Activated CD4-positive, alpha-beta T cell treated with anti-CD3 and anti-CD28 coated beads for 36 hours (primary cell): ENCODE results near the gene ATP8B4. TPM values are rescaled to one million over a fixed set of nuclear protein-coding genes. Genes with fewer than 3 reads are reported as not detected.

Source experiments
- ATAC-seq: fragments of 200-7000 bp; cut with Tn5 transposase; one replicate; pipeline ENCODE4 v1.10.0; 2021; ENCODE audit warnings: mild to moderate bottlenecking, moderate library complexity
- CTCF ChIA-PET: fragments of 350-600 bp; sonication (Branson Sonifier 250); formaldehyde crosslinking; loops from one replicate; lab custom pipeline; 2021; ENCODE audit warnings: antibody characterized with exemption; lab: Charles Lee
- POLR2A ChIA-PET: fragments of 350-600 bp; sonication (Branson Sonifier 250); formaldehyde crosslinking; loops from one replicate; lab custom pipeline; 2021; ENCODE audit warnings: antibody characterized with exemption, inconsistent platforms; lab: Charles Lee
- DNase-seq: peaks from one replicate; pipeline ENCODE4 v3.0.0-alpha.2; 2020
- H3K27ac Mint-ChIP-seq: one replicate; pipeline ENCODE4 v1.8.0; 2021; ENCODE audit warnings: mixed read lengths
- H3K27me3 Mint-ChIP-seq: one replicate; pipeline ENCODE4 v1.8.0; 2021; ENCODE audit warnings: mixed read lengths
- H3K36me3 Mint-ChIP-seq: one replicate; pipeline ENCODE4 v1.8.0; 2021; ENCODE audit warnings: low read depth, mixed read lengths
- H3K4me1 Mint-ChIP-seq: one replicate; pipeline ENCODE4 v1.8.0; 2021; ENCODE audit warnings: mixed read lengths
- H3K4me3 Mint-ChIP-seq: one replicate; pipeline ENCODE4 v1.8.0; 2021; ENCODE audit warnings: mild to moderate bottlenecking, moderate library complexity, mixed read lengths
- H3K9me3 Mint-ChIP-seq: one replicate; pipeline ENCODE4 v1.8.0; 2021; ENCODE audit warnings: low read depth, mixed read lengths
- intact Hi-C, 2 experiments: fragments of 100-400 bp; cut with DNase I in 1 of 2; cut with micrococcal nuclease in 1 of 2; formaldehyde crosslinking; loops; one replicate each; pipeline versions ENCODE4 v1.14.2 to v1.15.1; 2022 to 2024; cut with DNase I, micrococcal nuclease
- total RNA-seq, 2 experiments: library from RNA; stranded (reverse); gene quantifications; one replicate each; pipeline ENCODE4 v1.2.3, GENCODE V29; 2021

ATP8B4 gene
- total RNA-seq, 2 experiments from 2014 or later = 5.0 to 5.1 TPM

DNA sequence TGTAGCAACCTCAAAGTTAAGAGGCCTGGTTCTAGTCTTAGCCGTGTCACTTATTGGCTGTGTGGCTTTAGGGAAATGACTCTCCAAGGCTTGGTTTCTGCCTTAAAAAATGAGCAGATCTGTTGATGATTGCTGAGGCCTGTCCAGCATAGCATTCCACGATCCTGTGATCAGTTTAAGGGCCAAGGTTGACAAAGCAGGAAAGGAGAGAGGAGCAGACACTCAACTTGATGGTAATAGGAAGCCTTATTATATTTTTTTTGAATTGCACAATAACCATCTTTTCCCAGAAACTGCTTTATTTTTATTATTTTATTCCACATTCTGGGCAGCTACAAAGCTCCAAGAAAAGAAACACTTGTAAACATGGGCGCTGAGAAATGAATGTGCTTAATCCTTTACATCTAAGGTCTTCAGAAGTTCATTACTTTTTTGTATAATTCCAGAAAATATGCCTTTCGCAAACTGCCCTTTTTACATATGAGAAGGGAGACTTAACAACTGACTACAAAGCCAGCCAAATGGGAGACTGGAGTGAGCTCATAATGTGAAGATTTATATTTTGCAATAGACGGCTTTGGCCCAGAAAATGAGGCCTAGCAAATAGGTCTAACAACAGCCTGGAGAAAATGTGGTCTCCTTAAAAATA lies 241.0 kb downstream of the ATP8B4 start:
- ChIA-PET CTCF (interaction anchor here (0.7 to 0.9 kb wide), 2 partner anchors 43 to 681 kb away, joined by 3 read pairs; no protein-coding TSS in a partner anchor), POLR2A (no interaction called here)
- Mint-ChIP-seq H3K27me3 (peaks cover 2% of the 10 kb centered on the region), H3K9me3 (no peaks in the 10 kb centered on the region), H3K27ac (no peak overlapping the region), H3K4me3 (no peak overlapping the region), H3K4me1 (no peaks in the 10 kb centered on the region), H3K36me3 (no peaks in the 10 kb centered on the region)
- intact Hi-C loops = loop anchor here in 1 of 2 experiments (2.0 to 5.0 kb wide), 2 partner anchors 174 to 267 kb away; no protein-coding TSS in a partner anchor
- no peak for DNase-seq
- no peak for ATAC-seq

DNA sequence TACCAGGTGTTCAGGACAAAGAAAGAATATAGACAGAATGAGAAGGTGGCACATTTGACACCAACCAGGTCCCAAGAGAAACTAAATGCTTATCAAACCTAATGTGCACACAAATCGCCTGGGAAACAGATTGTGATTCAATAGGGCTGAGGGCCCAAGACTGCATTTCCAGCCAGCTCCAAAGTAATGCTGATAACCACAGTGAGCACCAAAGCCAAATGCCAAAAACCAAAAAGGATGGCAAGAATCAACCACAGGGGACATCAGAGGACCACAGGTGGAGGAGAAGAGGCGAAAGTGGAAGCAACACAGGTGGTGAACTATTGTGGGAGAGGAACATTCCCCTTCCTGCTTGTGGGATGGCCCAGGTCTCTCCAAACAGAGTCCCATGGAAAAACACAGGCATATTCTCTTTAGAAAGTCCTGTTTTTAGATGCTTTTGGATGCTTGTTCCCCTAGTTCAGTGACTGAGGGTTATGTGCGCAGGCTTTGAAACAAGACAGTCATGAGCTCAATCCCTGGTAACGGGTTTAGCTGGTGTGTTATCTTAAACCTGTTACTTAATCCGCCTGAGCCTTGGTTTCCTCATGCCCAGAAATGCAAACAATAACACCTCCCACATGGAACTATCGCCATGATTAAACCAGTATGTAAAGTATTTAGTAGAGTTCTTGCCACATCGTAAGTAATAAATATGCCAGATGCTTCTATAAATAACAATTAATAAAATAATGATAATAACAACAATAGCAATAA lies 241.7 kb downstream of the ATP8B4 start:
- no peaks in the 10 kb centered on the region for H3K36me3 Mint-ChIP-seq
- intact Hi-C loops = loop anchor here in 1 of 2 experiments (2.0 to 5.0 kb wide), 2 partner anchors 175 to 268 kb away; no protein-coding TSS in a partner anchor
- CTCF ChIA-PET = interaction anchor here (0.9 to 1.8 kb wide), 5 partner anchors 12 to 438 kb away, joined by 3 to 9 read pairs (median 3); no protein-coding TSS in a partner anchor

DNA sequence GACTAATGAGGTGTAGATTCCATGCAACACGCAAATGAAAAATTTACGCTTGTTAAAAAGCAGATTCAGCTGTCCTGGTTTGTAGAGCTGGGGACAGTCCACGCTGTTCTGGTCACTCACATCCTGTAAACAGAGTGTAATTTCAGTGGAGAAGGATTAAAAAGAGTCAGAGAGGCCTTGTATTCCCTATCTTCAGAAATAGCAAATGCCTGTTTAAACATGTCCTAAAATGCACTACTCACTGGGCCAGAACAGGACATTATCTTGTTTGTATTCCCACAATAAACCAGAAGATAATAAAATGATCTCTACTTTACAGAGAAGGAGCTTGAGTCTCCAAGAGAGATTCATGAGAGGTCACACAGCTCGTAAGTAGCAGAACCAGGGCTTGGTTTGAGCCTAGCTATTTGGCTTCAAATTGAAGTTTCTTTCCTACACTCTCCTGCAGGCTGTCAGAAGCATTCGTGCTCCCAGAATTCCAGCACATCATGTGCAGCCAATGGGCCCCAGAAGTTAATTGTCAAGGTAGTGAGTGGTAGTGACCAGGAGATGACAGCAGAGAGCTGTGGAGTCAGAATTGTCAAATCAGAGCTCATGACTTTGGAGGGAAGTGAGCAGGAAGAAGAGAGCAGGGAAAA lies 242.5 kb downstream of the ATP8B4 start:
- intact Hi-C loops = loop anchor here (1.0 to 5.0 kb wide), 3 partner anchors 176 to 269 kb away; no protein-coding TSS in a partner anchor
- no peaks in the 10 kb centered on the region for H3K4me1 Mint-ChIP-seq
- H3K9me3 Mint-ChIP-seq = no peaks in the 10 kb centered on the region
- no peak overlapping the region for H3K27ac Mint-ChIP-seq
- CTCF ChIA-PET = interaction anchor here (0.6 to 1.8 kb wide), 7 partner anchors 11 to 439 kb away, joined by 3 to 9 read pairs (median 3); no protein-coding TSS in a partner anchor
- POLR2A ChIA-PET = no interaction called here
- H3K36me3 Mint-ChIP-seq = no peaks in the 10 kb centered on the region
- DNase-seq = no peak
- no peak for ATAC-seq
- H3K27me3 Mint-ChIP-seq = peaks cover 2% of the 10 kb centered on the region
- no peak overlapping the region for H3K4me3 Mint-ChIP-seq

More for the DNA sequence above, 241.7 kb downstream of the ATP8B4 start:
- Mint-ChIP-seq H3K4me1 (no peaks in the 10 kb centered on the region), H3K27ac (no peak overlapping the region), H3K27me3 (peaks cover 2% of the 10 kb centered on the region), H3K4me3 (no peak overlapping the region), H3K9me3 (no peaks in the 10 kb centered on the region)
- DNase-seq (no peak), ATAC-seq (no peak)
- POLR2A ChIA-PET = no interaction called here

DNA sequence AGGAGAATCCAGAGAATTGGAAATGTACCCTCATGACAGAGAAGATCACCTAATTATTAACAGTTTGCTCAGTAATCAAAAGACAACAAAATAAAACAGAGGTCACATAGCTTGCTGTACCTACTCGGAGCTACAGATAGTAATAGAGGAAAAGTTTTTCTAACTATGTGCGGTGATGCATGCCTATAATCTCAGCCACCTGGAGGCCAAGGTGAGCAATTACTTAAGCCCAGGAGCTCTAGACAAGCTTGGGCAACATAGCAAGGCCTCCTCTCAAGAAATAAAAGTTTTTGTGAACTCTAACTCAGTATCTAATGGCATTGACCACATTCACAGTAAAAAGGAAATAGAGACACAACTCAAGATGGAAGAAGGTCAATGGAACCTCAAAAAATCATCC lies 243.6 kb downstream of the ATP8B4 start:
- no peak overlapping the region for H3K4me3 Mint-ChIP-seq
- no peaks in the 10 kb centered on the region for H3K36me3 Mint-ChIP-seq
- H3K9me3 Mint-ChIP-seq = no peaks in the 10 kb centered on the region
- ATAC-seq = no peak
- ChIA-PET POLR2A (no interaction called here), CTCF (interaction anchor here (0.9 to 1.8 kb wide), 4 partner anchors 18 to 440 kb away, joined by 3 to 9 read pairs (median 4); no protein-coding TSS in a partner anchor)
- H3K4me1 Mint-ChIP-seq = no peaks in the 10 kb centered on the region
- no peak overlapping the region for H3K27ac Mint-ChIP-seq
- DNase-seq = no peak
- peaks cover 2% of the 10 kb centered on the region for H3K27me3 Mint-ChIP-seq
- intact Hi-C loops = loop anchor here in 1 of 2 experiments (5.0 kb wide), 1 partner anchor 177 kb away; no protein-coding TSS in a partner anchor

DNA sequence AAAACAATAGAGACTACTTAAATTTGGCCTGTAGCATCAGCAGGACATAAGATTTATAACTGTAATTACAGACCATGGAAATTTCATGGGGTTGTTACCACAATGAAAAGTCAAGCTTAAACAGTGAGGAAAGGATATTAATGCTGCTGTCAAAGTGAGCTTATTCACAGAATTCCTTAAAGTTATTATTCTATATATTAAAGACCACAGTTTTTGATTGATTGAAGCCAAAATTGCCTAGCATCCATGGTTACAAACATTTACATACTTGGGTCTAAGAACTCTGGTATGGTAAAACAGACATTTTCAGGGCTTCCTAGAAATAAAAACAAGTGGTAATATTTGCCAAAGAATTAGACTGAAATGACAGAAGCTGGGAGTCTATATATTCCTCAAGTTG lies 248.6 kb downstream of the ATP8B4 start:
- CTCF ChIA-PET = no interaction called here
- intact Hi-C loops = no loop called here

DNA sequence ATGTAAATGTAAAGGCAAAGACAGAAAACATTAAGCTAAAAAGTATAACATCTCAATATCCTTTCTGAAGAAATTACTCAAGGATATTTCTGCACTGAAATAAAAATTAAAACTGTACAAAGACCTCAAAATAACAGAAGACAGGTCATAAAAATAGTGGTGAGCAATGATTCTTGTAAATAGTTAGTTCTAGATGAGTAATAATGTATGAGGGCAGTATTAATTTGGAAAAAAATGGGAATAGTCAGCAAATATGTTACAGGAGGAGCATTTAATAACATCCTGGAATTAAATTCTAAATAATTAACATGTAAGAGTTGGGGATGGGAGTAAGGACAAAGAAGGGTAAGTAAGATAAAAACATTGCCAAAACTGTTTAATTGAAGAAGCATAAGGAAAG lies 250.7 kb downstream of the ATP8B4 start:
- Mint-ChIP-seq H3K4me3 (no peak overlapping the region), H3K27me3 (peaks cover 4% of the 10 kb centered on the region), H3K9me3 (no peaks in the 10 kb centered on the region), H3K36me3 (no peaks in the 10 kb centered on the region), H3K27ac (no peak overlapping the region), H3K4me1 (no peaks in the 10 kb centered on the region)
- no peak for ATAC-seq
- DNase-seq = no peak
- intact Hi-C loops = no loop called here
- POLR2A ChIA-PET = no interaction called here
- CTCF ChIA-PET = no interaction called here

More for the DNA sequence above, 248.6 kb downstream of the ATP8B4 start:
- POLR2A ChIA-PET = no interaction called here
- Mint-ChIP-seq H3K4me3 (no peak overlapping the region), H3K4me1 (no peaks in the 10 kb centered on the region), H3K36me3 (no peaks in the 10 kb centered on the region), H3K27me3 (peaks cover 5% of the 10 kb centered on the region), H3K9me3 (no peaks in the 10 kb centered on the region), H3K27ac (no peak overlapping the region)
- DNase-seq (no peak), ATAC-seq (no peak)

DNA sequence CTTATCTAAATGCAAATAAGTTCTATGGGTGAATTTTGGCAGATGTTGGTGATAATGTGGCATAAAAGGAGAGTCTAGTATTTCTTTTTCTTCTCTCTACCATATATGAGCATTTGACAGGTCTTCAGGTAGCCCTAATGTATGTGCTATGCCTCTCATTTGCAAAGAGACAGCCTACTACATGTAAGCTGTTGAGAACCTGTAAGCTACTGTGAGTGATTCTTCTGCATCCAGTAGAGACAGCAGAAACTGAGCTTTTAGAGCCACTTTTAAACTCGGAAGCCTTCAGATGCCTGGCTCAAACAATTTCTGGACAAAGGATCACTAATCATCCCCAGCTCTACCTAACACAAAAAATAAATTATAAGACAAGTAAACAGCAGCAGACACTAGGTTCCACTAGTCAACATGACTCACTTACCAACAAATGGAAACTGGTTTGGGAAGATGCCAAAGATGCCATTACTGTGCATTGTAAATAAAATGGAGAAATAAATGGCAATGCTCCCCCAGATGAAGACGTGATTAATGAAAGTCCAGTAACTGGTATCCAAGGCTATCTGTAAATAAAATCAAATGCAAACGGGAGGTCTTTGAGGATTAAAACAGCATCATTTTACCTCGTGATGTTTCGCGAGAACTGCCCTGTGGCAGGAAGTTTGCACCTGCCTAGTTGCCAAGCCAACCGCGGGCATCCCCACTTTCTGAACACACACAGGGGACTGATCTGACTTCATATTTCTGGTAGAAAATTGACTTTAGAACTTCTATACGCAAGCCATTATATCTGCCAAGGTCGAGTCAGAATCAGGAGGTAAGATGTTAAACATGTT lies 252.9 kb downstream of the ATP8B4 start:
- Mint-ChIP-seq H3K4me1 (no peaks in the 10 kb centered on the region), H3K36me3 (no peaks in the 10 kb centered on the region), H3K4me3 (no peak overlapping the region), H3K27me3 (peaks cover 4% of the 10 kb centered on the region), H3K9me3 (no peaks in the 10 kb centered on the region), H3K27ac (no peak overlapping the region)
- POLR2A ChIA-PET = no interaction called here
- CTCF ChIA-PET = no interaction called here
- intact Hi-C loops = no loop called here
- no peak for ATAC-seq
- no peak for DNase-seq

DNA sequence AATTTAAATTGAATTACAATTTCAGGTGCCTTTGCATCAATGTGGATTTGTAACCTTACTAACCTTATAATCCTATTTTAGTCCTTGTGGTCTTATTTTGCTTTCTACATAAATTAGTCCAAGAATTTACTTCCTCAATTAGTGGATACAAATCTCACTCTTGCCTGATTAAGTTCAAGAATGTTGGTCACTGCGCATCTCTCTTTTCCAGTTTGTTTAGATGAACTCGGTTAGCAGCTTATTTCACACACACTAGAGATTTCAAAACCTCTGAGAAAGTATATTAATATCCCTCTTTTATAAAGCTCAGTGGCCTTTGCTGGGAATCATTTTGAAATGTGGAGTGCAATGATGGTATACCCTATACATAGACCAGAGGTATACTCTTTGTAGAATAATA lies 254.8 kb downstream of the ATP8B4 start:
- peaks cover 4% of the 10 kb centered on the region for H3K27me3 Mint-ChIP-seq
- no peak overlapping the region for H3K27ac Mint-ChIP-seq
- H3K4me1 Mint-ChIP-seq = no peaks in the 10 kb centered on the region
- POLR2A ChIA-PET = no interaction called here
- DNase-seq = no peak
- ATAC-seq = no peak
- no peaks in the 10 kb centered on the region for H3K9me3 Mint-ChIP-seq
- H3K4me3 Mint-ChIP-seq = no peak overlapping the region
- CTCF ChIA-PET = interaction anchor here (0.7 kb wide), 1 partner anchor 291 kb away, joined by 3 read pairs; no protein-coding TSS in a partner anchor
- intact Hi-C loops = no loop called here
- no peaks in the 10 kb centered on the region for H3K36me3 Mint-ChIP-seq

DNA sequence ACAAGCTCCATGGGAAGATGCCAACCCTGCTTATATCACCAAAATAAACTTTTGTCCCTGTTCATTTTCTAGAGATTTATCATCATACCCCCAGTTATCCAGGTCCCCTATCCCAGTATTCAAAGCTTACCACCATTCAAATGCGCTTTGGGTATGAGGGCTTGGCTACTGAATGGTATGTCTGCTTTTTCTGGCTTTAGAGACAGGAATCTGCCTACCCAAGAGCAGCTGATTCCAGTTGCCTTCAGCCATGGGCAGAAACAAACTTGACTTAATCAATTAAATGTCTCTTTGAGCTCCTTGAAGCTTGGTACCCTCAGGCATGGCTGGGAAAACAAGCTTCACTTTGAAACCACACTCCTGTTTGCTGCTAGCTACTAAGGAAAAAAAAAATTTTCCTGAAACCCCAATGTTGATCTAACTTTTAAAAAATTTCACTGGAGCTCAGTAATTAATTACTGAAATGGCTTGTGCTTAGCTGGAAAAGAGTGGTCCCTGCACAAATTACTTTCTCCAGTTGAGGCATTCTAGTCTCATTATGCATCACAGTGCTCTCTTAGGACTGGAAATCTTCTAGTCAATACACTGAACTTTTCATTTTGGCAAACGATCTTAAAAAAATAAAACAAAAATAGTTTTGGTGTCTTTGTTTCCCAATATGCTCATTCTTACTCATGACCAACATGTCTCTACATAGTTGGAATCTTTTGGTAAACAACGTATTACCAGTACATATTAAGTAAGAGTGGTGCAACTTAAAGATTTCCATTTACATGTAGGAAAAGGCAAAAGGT lies 255.4 kb downstream of the ATP8B4 start:
- ChIA-PET POLR2A (no interaction called here), CTCF (interaction anchor here (0.9 to 1.3 kb wide), 2 partner anchors 9 to 13 kb away, joined by 3 read pairs; no protein-coding TSS in a partner anchor)
- no peak overlapping the region for H3K27ac Mint-ChIP-seq
- intact Hi-C loops = no loop called here
- no peaks in the 10 kb centered on the region for H3K9me3 Mint-ChIP-seq
- H3K4me1 Mint-ChIP-seq = no peaks in the 10 kb centered on the region
- H3K27me3 Mint-ChIP-seq = peaks cover 4% of the 10 kb centered on the region
- H3K4me3 Mint-ChIP-seq = no peak overlapping the region
- ATAC-seq (no peak), DNase-seq (no peak)
- no peaks in the 10 kb centered on the region for H3K36me3 Mint-ChIP-seq

DNA sequence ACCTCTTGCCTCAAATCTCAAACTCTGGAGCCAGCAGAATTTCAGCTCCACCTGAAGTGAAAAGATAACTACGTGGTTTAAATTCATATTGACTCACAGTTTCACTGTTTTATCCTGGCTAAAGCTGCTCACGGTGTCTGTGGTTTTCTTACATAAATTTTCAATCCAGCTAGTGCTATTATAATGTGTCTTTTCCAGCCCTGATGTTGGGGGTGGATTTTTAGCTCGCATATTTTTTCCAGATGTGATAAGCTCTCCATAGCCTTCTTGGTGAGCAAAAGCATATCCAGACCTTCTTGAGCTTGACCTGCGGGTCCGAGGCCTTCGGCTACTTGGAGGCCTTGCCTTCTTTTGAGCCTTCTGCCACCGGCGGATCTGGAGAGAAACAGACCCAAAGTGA lies 258.9 kb downstream of the ATP8B4 start:
- H3K4me1 Mint-ChIP-seq = no peaks in the 10 kb centered on the region
- intact Hi-C loops = no loop called here
- no peaks in the 10 kb centered on the region for H3K36me3 Mint-ChIP-seq
- ATAC-seq (no peak), DNase-seq (no peak)
- POLR2A ChIA-PET = no interaction called here
- H3K27me3 Mint-ChIP-seq = peaks cover 2% of the 10 kb centered on the region
- no peaks in the 10 kb centered on the region for H3K9me3 Mint-ChIP-seq
- H3K27ac Mint-ChIP-seq = no peak overlapping the region
- H3K4me3 Mint-ChIP-seq = no peak overlapping the region
- CTCF ChIA-PET = no interaction called here
